ENCODE results near the gene RALGAPA2. TPM values are rescaled to one million over a fixed set of nuclear protein-coding genes. Genes with fewer than 3 reads are reported as not detected.

RALGAPA2 gene
- total RNA-seq, 4 donors from 2014 or later = 20.1 to 27.7 (median 23.0) TPM

DNA sequence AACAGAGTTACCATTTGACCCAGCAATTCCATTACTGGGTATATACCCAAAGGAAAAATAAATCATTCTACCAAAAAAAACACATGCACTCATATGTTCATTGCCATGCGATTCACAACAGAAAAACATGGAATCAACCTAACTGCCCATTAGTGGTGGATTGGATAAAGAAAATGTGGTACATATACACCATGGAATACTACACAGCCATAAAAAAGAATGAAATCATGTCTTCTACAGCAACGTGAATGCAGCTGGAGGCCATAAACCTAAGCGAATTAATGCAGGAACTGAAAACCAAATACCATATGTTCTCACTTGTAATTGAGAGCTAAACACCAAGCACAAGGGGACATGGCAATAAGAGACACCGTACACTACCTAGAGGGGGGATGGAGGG is 12.5 kb downstream of the RALGAPA2 start:
- intact Hi-C loops (cut with DNase I) = no loop called here
- TF ChIP-seq POLR2A (IDR thresholded peaks at IDR 0.05; ENCODE audit: low read depth) = no peak
- TF ChIP-seq, protein P1, sequence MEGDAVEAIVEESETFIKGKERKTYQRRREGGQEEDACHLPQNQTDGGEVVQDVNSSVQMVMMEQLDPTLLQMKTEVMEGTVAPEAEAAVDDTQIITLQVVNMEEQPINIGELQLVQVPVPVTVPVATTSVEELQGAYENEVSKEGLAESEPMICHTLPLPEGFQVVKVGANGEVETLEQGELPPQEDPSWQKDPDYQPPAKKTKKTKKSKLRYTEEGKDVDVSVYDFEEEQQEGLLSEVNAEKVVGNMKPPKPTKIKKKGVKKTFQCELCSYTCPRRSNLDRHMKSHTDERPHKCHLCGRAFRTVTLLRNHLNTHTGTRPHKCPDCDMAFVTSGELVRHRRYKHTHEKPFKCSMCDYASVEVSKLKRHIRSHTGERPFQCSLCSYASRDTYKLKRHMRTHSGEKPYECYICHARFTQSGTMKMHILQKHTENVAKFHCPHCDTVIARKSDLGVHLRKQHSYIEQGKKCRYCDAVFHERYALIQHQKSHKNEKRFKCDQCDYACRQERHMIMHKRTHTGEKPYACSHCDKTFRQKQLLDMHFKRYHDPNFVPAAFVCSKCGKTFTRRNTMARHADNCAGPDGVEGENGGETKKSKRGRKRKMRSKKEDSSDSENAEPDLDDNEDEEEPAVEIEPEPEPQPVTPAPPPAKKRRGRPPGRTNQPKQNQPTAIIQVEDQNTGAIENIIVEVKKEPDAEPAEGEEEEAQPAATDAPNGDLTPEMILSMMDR (IDR thresholded peaks at IDR 0.05) = no peak
- no peaks in the 10 kb centered on the region for H3K36me3 ChIP-seq
- H3K4me1 ChIP-seq = peaks cover 8 to 16% (median 12%) of the 10 kb centered on the region in 4 donors
- no peaks in the 10 kb centered on the region for H3K9me3 ChIP-seq
- WGBS = 73% methylated on average over 4 of the region's 4 CpGs
- no peak overlapping the region for H3K4me3 ChIP-seq
- no peak for DNase-seq (ENCODE audit: extremely low spot score)
- no peaks in the 10 kb centered on the region for H3K27me3 ChIP-seq
- H3K27ac ChIP-seq (replicated peaks in 1 of 4) = no peak overlapping the region

GRCh38 chr20:20699144-20699543 is 13.3 kb downstream of the RALGAPA2 start:
- Histone ChIP-seq H3K36me3 (no peaks in the 10 kb centered on the region), H3K4me3 (no peak overlapping the region), H3K27me3 (no peaks in the 10 kb centered on the region), H3K4me1 (peaks cover 8 to 16% (median 12%) of the 10 kb centered on the region in 4 donors), H3K27ac (replicated peaks in 1 of 4) (no peak overlapping the region), H3K9me3 (no peaks in the 10 kb centered on the region)
- no peak for TF ChIP-seq POLR2AphosphoS5 (IDR thresholded peaks at IDR 0.05)
- no peak for TF ChIP-seq POLR2A (IDR thresholded peaks at IDR 0.05; ENCODE audit: low read depth)
- TF ChIP-seq, protein P1 (IDR thresholded peaks at IDR 0.05) = no peak
- no peak for TF ChIP-seq EP300 (IDR thresholded peaks at IDR 0.05)
- intact Hi-C loops (cut with DNase I) = no loop called here
- no peak for DNase-seq (ENCODE audit: extremely low spot score)
- 89% methylated on average over 3 of the region's 3 CpGs for WGBS

DNA sequence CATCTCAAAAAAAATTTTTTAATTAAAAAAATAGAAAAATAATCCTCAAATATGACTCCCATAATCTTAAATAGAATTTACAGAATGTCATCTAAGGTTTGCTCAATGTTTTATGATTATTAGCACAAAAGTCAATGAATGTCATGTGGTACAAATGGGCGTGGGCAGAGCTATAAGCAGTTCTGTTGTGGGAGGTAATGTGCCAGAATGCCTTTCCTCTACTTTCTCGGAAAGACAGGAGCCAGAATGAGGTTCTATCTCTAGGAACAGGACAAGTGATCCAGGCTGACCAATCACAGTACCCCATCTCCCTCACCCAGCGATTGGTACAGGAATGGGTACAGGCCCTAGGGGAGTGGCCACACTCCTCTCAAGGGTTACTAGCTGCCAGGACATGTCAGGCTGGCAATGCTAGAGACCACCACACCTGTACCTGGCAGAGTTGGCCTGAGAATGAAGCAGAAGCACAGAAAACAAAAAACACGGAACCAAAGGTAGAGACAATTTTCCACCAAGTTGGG is 15.1 kb downstream of the RALGAPA2 start:
- H3K27ac ChIP-seq (replicated peaks in 1 of 4) = no peak overlapping the region
- WGBS = 95% methylated on average over 4 of the region's 4 CpGs
- intact Hi-C loops (cut with DNase I) = no loop called here
- TF ChIP-seq, protein P1 (IDR thresholded peaks at IDR 0.05) = no peak
- TF ChIP-seq POLR2A (IDR thresholded peaks at IDR 0.05; ENCODE audit: low read depth) (no peak), POLR2AphosphoS5 (IDR thresholded peaks at IDR 0.05) (no peak), EP300 (IDR thresholded peaks at IDR 0.05) (no peak)
- H3K4me3 ChIP-seq = no peak overlapping the region
- DNase-seq (ENCODE audit: extremely low spot score) = peak; percentile 21
- no peaks in the 10 kb centered on the region for H3K36me3 ChIP-seq
- no peaks in the 10 kb centered on the region for H3K9me3 ChIP-seq
- no peaks in the 10 kb centered on the region for H3K27me3 ChIP-seq
- H3K4me1 ChIP-seq = peaks cover 8 to 18% (median 17%) of the 10 kb centered on the region in 4 donors

DNA sequence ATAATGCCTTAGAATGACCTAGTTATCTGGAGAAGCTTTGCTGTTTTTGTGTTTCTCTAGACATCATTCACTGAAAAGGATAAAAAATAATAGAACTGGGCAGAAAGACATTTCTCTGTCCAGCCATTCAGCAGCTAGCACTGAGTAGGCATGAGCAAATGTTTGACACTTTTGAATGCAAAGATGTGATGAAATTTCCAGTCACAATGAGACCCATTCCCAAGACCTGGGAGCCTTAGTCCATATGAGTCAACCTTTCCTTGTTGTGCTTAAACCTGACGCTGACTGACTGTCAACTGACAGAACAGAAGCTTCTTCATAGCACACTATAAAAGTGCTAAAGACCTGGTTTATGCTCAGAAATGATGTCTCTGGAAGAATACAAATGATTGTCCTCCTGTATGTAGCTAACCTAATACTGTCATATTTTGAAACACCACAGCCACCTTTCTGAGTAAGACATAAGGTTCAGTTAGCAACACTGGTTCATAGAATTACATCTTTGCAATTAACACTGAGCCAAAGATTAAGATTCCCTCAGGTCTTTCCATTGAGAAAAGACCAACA is 17.1 kb downstream of the RALGAPA2 start:
- Histone ChIP-seq H3K27me3 (no peaks in the 10 kb centered on the region), H3K36me3 (no peaks in the 10 kb centered on the region), H3K9me3 (no peaks in the 10 kb centered on the region), H3K27ac (replicated peaks in 1 of 4) (no peak overlapping the region), H3K4me3 (no peak overlapping the region), H3K4me1 (peaks cover 8 to 29% (median 25%) of the 10 kb centered on the region in 4 donors)
- WGBS = 82% methylated on average over 1 of the region's 1 CpG
- intact Hi-C loops (cut with DNase I) = no loop called here
- no peak for DNase-seq (ENCODE audit: extremely low spot score)
- TF ChIP-seq POLR2AphosphoS5 (IDR thresholded peaks at IDR 0.05) (no peak), POLR2A (IDR thresholded peaks at IDR 0.05; ENCODE audit: low read depth) (no peak), EP300 (IDR thresholded peaks at IDR 0.05) (no peak)
- TF ChIP-seq, protein P1 (IDR thresholded peaks at IDR 0.05) = no peak

DNA sequence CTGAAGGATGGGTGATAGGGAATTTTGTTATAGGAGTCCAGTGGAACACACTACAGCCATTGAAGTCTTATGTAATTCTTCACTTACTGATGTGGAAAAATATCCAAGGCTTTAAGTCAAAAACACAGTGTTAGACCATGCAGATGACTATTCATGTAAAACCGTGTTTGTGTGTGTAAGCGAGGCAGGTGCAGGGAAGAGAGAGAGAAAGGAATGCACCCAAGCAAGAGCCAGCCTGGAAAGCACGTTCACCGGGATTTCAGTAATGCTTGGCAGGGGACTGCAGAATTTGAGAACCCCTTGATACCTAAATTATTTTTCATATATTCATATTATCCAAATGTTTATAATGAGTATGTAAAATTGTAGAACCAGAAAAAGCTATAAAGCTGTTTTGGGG is 17.9 kb downstream of the RALGAPA2 start:
- 93% methylated on average over 4 of the region's 4 CpGs for WGBS
- intact Hi-C loops (cut with DNase I) = no loop called here
- peak; percentile 34 for DNase-seq (ENCODE audit: extremely low spot score)

More for the DNA sequence above, 17.9 kb downstream of the RALGAPA2 start:
- no peaks in the 10 kb centered on the region for H3K9me3 ChIP-seq
- no peak overlapping the region for H3K4me3 ChIP-seq
- no peaks in the 10 kb centered on the region for H3K36me3 ChIP-seq
- TF ChIP-seq POLR2A (IDR thresholded peaks at IDR 0.05; ENCODE audit: low read depth) (no peak), EP300 (IDR thresholded peaks at IDR 0.05) (no peak), POLR2AphosphoS5 (IDR thresholded peaks at IDR 0.05) (no peak)
- TF ChIP-seq, protein P1 (IDR thresholded peaks at IDR 0.05) = no peak
- H3K27me3 ChIP-seq = no peaks in the 10 kb centered on the region
- no peak overlapping the region for H3K27ac ChIP-seq (replicated peaks in 1 of 4)
- peaks cover 8 to 36% (median 32%) of the 10 kb centered on the region in 4 donors for H3K4me1 ChIP-seq

Measured in esophagus muscularis mucosa (tissue), 4 donors.